ENCODE results near the gene APOBEC4. TPM values are rescaled to one million over a fixed set of nuclear protein-coding genes. Genes with fewer than 3 reads are reported as not detected.

The APOBEC4 gene
- total and polyA plus RNA-seq, 10 of the 15 experiments (the other 5 are each of a cell fraction or from before 2014, with no cell fraction given), result 0.04 to 0.25 (median 0.06) TPM; not detected in 5

DNA sequence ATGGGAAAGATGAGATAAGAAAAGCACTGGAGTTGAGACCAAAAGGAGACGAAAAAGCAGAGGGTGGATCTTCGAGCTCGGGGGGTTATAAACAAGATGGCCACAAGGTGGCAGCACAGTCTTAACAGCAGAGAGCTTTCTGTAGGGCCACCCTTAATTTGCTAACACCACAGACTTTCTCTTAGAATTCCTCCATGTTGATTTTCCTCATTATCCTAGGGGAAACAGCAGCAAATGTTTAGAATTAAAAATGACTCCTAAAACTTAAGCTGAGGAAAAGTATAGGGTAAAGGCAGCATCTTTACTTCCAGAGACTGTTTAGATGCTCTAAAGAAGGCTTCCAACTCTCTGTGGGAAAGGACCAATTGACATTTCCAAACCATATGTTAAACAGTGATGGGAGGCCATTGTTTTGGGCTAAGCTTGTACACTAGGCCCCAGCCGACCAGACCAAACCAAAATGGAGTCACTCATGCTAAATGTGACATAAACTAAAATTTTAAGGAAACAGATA, 2.5 kb upstream of the APOBEC4 start:
- 6% methylated on average over 4 of the region's 4 CpGs for WGBS (ENCODE audit: insufficient coverage, insufficient replicate concordance, low lambda C conversion rate, missing lambda C conversion rate)
- RAD21 ChIA-PET (ENCODE audit: unreplicated experiment), result interaction anchor here (0.7 to 6.2 kb wide), 47 partner anchors 9 to 615 kb away, joined by 3 to 299 read pairs (median 5); partner anchors contain the start of genes NCF2 and RGL1
- Histone ChIP-seq H3K9me3 (replicated peaks; ENCODE audit: control insufficient read depth, insufficient read depth, low read length) (no peaks in the 10 kb centered on the region), H3K4me3 (no peak overlapping the region), H3K4me2 (ENCODE audit: control insufficient read depth, insufficient read depth) (no peak overlapping the region), H4K20me1 (ENCODE audit: control insufficient read depth, insufficient read depth) (no peaks in the 10 kb centered on the region), H3K27me3 (replicated peaks in 1 of 2; ENCODE audit: control insufficient read depth in 2 of 2, insufficient read depth in 2 of 2, low read length in 1 of 2) (no peaks in the 10 kb centered on the region), H3K27ac (ENCODE audit: control insufficient read depth, insufficient read depth) (no peak overlapping the region), H3K4me1 (ENCODE audit: control insufficient read depth, insufficient read depth, low read length) (peaks cover 31% of the 10 kb centered on the region), H3K79me2 (ENCODE audit: control insufficient read depth, insufficient read depth, low read length) (peaks cover 2% of the 10 kb centered on the region), H3K36me3 (ENCODE audit: control insufficient read depth in 2 of 2, insufficient read depth in 2 of 2, low read length in 1 of 2) (no peaks in the 10 kb centered on the region; a peak in 1 of 4 replicates), H2AFZ (ENCODE audit: control insufficient read depth, low read depth, low read length) (peak overlapping the region; percentile 79), H3K9ac (ENCODE audit: control insufficient read depth, insufficient read depth, low read length) (peak overlapping the region; percentile 26)
- SMC1A ChIA-PET (ENCODE audit: uncharacterized antibody, unreplicated experiment), result interaction anchor here (0.6 to 6.2 kb wide), 60 partner anchors 10 to 1015 kb away, joined by 3 to 331 read pairs (median 4); partner anchors contain the start of genes ARPC5 and NCF2
- ATAC-seq (peak; percentile 66), FAIRE-seq (peak; percentile 23), DNase-seq (ENCODE audit: low read depth, low spot score) (peak; percentile 61)
- BruUV-seq (replicated peaks), result no TSS peak
- POLR2A ChIA-PET, result interaction anchor here (0.8 to 4.3 kb wide), 6 partner anchors 11 to 260 kb away, joined by 3 to 39 read pairs (median 4); no protein-coding TSS in a partner anchor
- intact Hi-C loops (cut with micrococcal nuclease; ENCODE audit: unreplicated experiment), result loop anchor here (1.0 to 2.0 kb wide), 4 partner anchors 30 to 567 kb away; no protein-coding TSS in a partner anchor
- in situ Hi-C loops (cut with MboI), result loop anchor here (10.0 kb wide), 1 partner anchor 569 kb away; no protein-coding TSS in a partner anchor
- CTCF ChIA-PET, result interaction anchor here (0.6 to 6.5 kb wide), 70 partner anchors 9 to 1008 kb away, joined by 3 to 360 read pairs (median 5); partner anchors contain the start of genes ARPC5, NCF2, RGL1 and TSEN15
- TF ChIP-seq ZNF274 (IDR thresholded peaks at IDR 0.05; ENCODE audit: insufficient read depth, insufficient read length), result no peak
- no peak for TF ChIP-seq TCF12 (IDR thresholded peaks at IDR 0.05; ENCODE audit: low read depth, low read length)
- TF ChIP-seq MEF2A (IDR thresholded peaks at IDR 0.05; ENCODE audit: insufficient read depth, low read depth, low read length), result 0 out of 2 replicates have a peak, but pooled peaks have one; percentile 7
- TF ChIP-seq, protein P1, sequence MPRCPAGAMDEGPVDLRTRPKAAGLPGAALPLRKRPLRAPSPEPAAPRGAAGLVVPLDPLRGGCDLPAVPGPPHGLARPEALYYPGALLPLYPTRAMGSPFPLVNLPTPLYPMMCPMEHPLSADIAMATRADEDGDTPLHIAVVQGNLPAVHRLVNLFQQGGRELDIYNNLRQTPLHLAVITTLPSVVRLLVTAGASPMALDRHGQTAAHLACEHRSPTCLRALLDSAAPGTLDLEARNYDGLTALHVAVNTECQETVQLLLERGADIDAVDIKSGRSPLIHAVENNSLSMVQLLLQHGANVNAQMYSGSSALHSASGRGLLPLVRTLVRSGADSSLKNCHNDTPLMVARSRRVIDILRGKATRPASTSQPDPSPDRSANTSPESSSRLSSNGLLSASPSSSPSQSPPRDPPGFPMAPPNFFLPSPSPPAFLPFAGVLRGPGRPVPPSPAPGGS (IDR thresholded peaks at IDR 0.05; ENCODE audit: borderline replicate concordance, insufficient read depth, low read depth, low read length, poor library complexity, severe bottlenecking), result no peak
- no peak for TF ChIP-seq CHD4 (IDR thresholded peaks at IDR 0.05)
- no peak for TF ChIP-seq JUND (IDR thresholded peaks at IDR 0.05; ENCODE audit: low read depth, low read length)
- TF ChIP-seq NR2F1 (conservative IDR thresholded peaks at IDR 0.05), result no peak
- no peak for TF ChIP-seq CREM (IDR thresholded peaks at IDR 0.05; ENCODE audit: low read depth)
- no peak for TF ChIP-seq ZNF24 (IDR thresholded peaks at IDR 0.05)
- no peak for TF ChIP-seq SRF (IDR thresholded peaks at IDR 0.05; ENCODE audit: low read depth in 2 of 2, low read length in 2 of 2)
- TF ChIP-seq ASH2L (IDR thresholded peaks at IDR 0.05; ENCODE audit: borderline replicate concordance, low read depth), result no peak
- TF ChIP-seq, protein P2, sequence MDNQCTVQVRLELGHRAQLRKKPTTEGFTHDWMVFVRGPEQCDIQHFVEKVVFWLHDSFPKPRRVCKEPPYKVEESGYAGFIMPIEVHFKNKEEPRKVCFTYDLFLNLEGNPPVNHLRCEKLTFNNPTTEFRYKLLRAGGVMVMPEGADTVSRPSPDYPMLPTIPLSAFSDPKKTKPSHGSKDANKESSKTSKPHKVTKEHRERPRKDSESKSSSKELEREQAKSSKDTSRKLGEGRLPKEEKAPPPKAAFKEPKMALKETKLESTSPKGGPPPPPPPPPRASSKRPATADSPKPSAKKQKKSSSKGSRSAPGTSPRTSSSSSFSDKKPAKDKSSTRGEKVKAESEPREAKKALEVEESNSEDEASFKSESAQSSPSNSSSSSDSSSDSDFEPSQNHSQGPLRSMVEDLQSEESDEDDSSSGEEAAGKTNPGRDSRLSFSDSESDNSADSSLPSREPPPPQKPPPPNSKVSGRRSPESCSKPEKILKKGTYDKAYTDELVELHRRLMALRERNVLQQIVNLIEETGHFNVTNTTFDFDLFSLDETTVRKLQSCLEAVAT (IDR thresholded peaks at IDR 0.05), result no peak
- TF ChIP-seq MTA2 (IDR thresholded peaks at IDR 0.05; ENCODE audit: low read depth), result no peak
- peak; percentile 69; the same call in 1 of the 2 replicates for TF ChIP-seq YY1 (IDR thresholded peaks at IDR 0.05; ENCODE audit: low read depth, low read length)
- no peak for TF ChIP-seq ZZZ3 (IDR thresholded peaks at IDR 0.05; ENCODE audit: control insufficient read depth, insufficient read length, low read depth)
- no peak for TF ChIP-seq BRCA1 (IDR thresholded peaks at IDR 0.05; ENCODE audit: low read depth, low read length)
- 0 out of 2 replicates have a peak, but pooled peaks have one; percentile 29 for TF ChIP-seq RUNX3 (IDR thresholded peaks at IDR 0.05; ENCODE audit: low read length)
- no peak for TF ChIP-seq EED (IDR thresholded peaks at IDR 0.05; ENCODE audit: low read depth)
- peak in 1 of 2 experiments; percentile 24; a peak in 1 of 4 replicates for TF ChIP-seq BHLHE40 (IDR thresholded peaks at IDR 0.05; ENCODE audit: borderline replicate concordance in 1 of 2, low read depth in 2 of 2, low read length in 1 of 2)
- no peak for TF ChIP-seq RBBP5 (conservative IDR thresholded peaks at IDR 0.05)
- no peak for TF ChIP-seq NR2C2 (IDR thresholded peaks at IDR 0.05; ENCODE audit: borderline replicate concordance, control insufficient read depth, insufficient read length, low read depth)
- peak; percentile 92 for TF ChIP-seq RAD21 (IDR thresholded peaks at IDR 0.05; ENCODE audit: insufficient read depth, low read depth, low read length)
- no peak for TF ChIP-seq NFYB (IDR thresholded peaks at IDR 0.05; ENCODE audit: insufficient read depth, low read depth, low read length)
